Esophagus muscularis mucosa (tissue), 4 donors: ENCODE results near the gene PPEF1.

Experiments
- CTCF ChIP-seq, 3 experiments: fragments of 200-600 bp in 2 of 3; fragments of 450-650 bp in 1 of 3; sonication (generic) in 2 of 3; IDR thresholded peaks; one replicate each; pipeline ENCODE4 v1.5.1; 2017 to 2019; ENCODE audit warnings: antibody characterized with exemption in 3 of 3, mild to moderate bottlenecking in 2 of 3, moderate library complexity in 1 of 3
- EP300 ChIP-seq: sonication (generic); formaldehyde crosslinking; IDR thresholded peaks from one replicate; pipeline ENCODE4 v1.6.1; 2017; ENCODE audit warnings: antibody characterized with exemption
- POLR2A ChIP-seq: fragments of 450-650 bp; IDR thresholded peaks from one replicate; pipeline ENCODE4 v1.6.1; 2017; ENCODE audit warnings: antibody characterized with exemption, moderate library complexity, mild to moderate bottlenecking, low read depth

GRCh38 chrX:18769364-18769763 is 61.9 kb downstream of the PPEF1 start:
- TF ChIP-seq POLR2A (no peak), EP300 (no peak), CTCF (IDR thresholded peaks at IDR 0.05) (no peak)
